Neural cell (in vitro differentiated cells): ENCODE results near the gene NT5C2.

Source experiments
- EZH2 ChIP-seq: fragments of 200-600, 300-800 bp; shearing (Covaris generic), sonication (generic); IDR thresholded peaks from 2 replicates; pipeline ENCODE4 v1.6.1; 2014; ENCODE audit warnings: antibody characterized with exemption, low read length, borderline replicate concordance, mild to moderate bottlenecking; ENCODE audit not compliant: insufficient read depth, poor library complexity, severe bottlenecking
- TF ChIP-seq, protein P1 (sequence below): fragments of 450-650 bp; IDR thresholded peaks from 2 replicates; pipeline ENCODE4 v1.5.1; 2014; ENCODE audit warnings: antibody characterized with exemption, mild to moderate bottlenecking, moderate library complexity; ENCODE audit not compliant: poor library complexity, severe bottlenecking
- TF ChIP-seq, protein P2 (sequence below): IDR thresholded peaks from 2 replicates; pipeline ENCODE4 v1.6.1; 2012; ENCODE audit warnings: borderline replicate concordance

DNA sequence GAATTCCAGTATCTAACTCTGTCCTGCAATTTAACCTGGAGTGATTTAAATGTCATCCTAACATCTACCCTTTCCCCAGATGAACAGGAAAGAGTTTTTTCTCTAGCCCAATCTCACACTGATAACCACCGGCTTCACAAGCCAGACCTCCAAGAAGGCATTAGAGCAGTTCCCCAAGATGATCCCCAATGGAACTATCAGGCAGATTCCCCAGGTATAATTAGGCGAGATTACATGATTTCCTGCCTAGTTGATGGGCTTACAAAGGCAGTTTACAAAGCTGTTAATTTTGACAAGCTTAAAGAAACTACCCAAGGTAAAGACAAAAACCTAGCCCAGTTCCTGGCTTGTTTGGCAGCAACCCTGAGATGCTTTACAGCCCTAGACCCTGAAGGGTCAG, 14.1 kb upstream of the NT5C2 start:
- TF ChIP-seq, protein P1, sequence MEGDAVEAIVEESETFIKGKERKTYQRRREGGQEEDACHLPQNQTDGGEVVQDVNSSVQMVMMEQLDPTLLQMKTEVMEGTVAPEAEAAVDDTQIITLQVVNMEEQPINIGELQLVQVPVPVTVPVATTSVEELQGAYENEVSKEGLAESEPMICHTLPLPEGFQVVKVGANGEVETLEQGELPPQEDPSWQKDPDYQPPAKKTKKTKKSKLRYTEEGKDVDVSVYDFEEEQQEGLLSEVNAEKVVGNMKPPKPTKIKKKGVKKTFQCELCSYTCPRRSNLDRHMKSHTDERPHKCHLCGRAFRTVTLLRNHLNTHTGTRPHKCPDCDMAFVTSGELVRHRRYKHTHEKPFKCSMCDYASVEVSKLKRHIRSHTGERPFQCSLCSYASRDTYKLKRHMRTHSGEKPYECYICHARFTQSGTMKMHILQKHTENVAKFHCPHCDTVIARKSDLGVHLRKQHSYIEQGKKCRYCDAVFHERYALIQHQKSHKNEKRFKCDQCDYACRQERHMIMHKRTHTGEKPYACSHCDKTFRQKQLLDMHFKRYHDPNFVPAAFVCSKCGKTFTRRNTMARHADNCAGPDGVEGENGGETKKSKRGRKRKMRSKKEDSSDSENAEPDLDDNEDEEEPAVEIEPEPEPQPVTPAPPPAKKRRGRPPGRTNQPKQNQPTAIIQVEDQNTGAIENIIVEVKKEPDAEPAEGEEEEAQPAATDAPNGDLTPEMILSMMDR: no peak
- TF ChIP-seq EZH2: no peak
- TF ChIP-seq, protein P2, sequence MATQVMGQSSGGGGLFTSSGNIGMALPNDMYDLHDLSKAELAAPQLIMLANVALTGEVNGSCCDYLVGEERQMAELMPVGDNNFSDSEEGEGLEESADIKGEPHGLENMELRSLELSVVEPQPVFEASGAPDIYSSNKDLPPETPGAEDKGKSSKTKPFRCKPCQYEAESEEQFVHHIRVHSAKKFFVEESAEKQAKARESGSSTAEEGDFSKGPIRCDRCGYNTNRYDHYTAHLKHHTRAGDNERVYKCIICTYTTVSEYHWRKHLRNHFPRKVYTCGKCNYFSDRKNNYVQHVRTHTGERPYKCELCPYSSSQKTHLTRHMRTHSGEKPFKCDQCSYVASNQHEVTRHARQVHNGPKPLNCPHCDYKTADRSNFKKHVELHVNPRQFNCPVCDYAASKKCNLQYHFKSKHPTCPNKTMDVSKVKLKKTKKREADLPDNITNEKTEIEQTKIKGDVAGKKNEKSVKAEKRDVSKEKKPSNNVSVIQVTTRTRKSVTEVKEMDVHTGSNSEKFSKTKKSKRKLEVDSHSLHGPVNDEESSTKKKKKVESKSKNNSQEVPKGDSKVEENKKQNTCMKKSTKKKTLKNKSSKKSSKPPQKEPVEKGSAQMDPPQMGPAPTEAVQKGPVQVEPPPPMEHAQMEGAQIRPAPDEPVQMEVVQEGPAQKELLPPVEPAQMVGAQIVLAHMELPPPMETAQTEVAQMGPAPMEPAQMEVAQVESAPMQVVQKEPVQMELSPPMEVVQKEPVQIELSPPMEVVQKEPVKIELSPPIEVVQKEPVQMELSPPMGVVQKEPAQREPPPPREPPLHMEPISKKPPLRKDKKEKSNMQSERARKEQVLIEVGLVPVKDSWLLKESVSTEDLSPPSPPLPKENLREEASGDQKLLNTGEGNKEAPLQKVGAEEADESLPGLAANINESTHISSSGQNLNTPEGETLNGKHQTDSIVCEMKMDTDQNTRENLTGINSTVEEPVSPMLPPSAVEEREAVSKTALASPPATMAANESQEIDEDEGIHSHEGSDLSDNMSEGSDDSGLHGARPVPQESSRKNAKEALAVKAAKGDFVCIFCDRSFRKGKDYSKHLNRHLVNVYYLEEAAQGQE: no peak
